Measurements from ENCODE around the gene ID1.

Gene ID1, protein sequence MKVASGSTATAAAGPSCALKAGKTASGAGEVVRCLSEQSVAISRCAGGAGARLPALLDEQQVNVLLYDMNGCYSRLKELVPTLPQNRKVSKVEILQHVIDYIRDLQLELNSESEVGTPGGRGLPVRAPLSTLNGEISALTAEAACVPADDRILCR

DNA sequence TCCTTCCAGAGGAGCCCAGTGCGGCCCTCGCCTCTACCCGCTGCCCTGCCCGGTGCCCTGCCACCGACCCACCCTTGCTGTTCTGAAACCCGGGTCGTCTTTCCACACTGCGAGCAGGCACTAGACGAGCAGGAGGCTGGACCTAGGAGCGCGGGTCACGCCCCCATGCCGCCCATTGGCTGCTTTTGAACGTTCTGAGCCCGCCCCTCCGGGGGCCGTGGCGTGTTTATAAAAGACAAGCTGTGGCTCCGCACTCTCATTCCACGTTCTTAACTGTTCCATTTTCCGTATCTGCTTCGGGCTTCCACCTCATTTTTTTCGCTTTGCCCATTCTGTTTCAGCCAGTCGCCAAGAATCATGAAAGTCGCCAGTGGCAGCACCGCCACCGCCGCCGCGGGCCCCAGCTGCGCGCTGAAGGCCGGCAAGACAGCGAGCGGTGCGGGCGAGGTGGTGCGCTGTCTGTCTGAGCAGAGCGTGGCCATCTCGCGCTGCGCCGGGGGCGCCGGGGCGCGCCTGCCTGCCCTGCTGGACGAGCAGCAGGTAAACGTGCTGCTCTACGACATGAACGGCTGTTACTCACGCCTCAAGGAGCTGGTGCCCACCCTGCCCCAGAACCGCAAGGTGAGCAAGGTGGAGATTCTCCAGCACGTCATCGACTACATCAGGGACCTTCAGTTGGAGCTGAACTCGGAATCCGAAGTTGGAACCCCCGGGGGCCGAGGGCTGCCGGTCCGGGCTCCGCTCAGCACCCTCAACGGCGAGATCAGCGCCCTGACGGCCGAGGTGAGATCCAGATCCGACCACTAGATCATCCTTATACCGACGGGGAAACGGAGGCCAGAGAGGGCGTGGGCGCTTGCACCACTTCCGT lies at the start of gene ID1:
TSS of gene ID1 (plus strand) at position 259 of the 871 bp plus-strand sequence. CDS start at position 358, 99 bp downstream.
- peak; percentile 79 to 83 for DNase-seq (ENCODE audit: low read depth in 2 of 2)

DNA sequence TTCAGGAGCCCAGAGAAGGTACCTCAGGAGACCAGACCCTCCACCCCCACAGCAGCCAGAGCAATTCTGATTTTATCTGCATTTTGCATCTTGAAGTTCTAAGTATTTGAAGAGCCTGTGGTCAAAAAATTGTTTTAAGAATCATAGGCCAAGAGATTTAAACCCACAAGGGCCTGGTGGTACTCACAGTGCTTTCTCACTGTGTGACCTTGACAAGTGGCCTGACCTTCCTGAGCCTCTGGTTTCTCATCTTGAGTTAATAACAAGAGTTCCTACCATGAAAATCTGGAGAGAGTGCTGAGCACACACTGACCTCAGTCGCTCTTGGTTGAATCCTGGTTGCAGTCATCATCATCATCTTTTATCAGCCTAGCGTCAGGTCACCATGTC lies 45.4 kb upstream of the ID1 start:
- DNase-seq (ENCODE audit: low read depth in 2 of 2) = no peak

DNA sequence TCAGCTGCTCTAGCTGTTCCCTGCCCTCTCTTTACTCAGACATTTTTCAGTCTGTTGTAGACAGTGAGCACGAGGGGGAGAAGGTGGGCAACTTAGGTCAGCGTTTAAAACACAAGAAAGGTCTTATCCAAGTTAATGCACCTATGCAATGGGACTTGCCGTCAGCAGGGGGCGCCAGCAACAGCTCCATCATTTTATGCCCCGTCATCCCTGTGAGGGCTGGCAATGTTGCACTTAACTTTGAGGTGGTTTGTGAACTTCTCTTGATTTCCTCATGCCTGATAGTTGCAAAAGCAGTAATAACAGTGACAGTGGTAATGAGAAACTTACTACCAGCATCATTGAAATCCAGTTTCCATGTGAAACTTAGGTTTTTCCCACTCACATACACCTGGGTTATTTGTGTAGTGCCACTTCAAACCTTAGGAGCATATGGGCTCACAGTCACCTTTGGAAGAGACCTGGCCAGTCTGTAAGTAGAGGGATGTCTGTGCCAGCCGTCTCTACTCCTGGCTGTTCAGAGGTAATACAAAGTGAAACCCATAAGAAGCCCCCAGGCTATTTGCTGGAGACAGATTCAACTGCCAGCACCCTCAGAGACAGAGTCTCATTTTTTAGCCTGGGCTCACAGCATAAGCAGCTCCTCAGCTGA lies 44.9 kb upstream of the ID1 start:
- peak; percentile 50 to 55 for DNase-seq (ENCODE audit: low read depth in 2 of 2)

DNA sequence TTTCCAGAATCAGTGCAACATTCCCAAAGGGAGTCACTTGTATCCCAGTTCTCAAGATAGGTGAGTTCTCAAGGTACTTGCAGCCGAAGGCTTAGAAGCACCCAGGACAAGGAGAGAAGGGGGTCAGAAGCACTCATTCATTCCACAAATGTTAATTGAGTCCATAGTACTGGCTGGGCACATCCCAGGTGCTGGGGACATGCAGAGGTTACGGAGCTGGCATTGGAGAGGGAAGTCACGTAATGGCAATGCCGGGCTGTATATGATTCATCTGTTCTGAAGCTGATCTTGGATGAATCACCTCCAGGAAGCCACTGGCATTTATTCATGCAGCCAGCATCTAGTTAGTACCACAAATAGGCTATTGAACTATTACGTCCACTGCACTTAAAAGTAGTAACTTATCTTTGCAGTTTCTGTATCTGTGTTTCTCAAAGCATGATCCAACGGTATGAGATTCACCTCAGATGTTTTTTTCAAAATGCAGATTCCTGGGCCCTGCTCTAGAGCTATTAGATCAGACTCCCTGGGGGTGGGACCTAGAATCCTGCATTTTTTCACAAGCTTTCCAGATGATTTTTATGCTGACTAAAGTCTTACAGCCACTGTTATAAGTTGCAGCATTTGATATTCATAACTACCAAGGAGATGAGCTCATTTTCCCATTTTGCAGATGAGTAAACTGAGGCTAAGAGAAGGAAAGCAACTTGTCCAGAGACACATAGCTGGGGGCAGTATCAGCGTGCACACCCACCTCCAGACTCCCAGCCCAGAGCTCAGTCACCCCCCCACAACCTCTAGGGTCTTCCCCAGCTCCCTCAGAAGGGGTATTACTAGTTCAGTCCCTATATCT lies 44.1 kb upstream of the ID1 start:
- no peak for DNase-seq (ENCODE audit: low read depth in 2 of 2)

DNA sequence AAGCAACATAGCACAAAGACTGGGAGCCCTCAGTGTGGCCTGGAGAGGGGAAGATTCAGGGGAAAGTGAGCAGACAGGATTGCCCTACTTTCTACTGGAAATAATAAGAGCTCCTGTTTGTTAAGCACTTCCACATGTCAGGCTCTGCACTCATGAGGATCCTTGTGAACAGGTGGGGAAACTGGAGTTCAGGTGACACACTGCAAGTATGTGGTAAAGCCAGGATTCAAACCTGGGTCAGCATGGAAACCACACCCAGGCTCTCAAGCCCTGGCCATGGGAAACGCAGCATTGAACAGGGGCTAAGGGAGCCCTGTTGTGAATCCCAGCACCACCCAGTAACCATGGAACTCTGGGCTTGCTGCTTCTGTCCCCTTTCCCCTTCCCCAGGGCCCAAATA lies 42.8 kb upstream of the ID1 start:
- no peak for DNase-seq (ENCODE audit: low read depth in 2 of 2)

DNA sequence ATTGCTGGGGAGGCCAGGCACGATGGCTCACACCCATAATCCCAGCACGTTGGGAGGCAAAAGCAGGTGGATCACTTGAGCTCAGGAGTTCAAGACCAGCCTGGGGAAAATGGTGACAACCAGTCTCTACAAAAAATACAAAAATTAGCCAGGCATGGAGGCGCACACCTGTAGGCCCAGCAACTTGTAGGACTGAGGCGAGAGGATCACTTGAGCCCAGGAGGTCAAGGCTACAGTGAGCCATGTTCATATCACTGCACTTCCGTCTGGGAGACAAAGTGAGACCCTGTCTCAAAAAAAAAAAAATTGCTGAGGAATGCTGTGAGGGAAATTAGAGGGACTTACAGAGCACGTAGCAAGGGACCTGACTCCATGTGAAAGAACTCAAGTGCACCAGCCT lies 40.8 kb upstream of the ID1 start:
- no peak for DNase-seq (ENCODE audit: low read depth in 2 of 2)

DNA sequence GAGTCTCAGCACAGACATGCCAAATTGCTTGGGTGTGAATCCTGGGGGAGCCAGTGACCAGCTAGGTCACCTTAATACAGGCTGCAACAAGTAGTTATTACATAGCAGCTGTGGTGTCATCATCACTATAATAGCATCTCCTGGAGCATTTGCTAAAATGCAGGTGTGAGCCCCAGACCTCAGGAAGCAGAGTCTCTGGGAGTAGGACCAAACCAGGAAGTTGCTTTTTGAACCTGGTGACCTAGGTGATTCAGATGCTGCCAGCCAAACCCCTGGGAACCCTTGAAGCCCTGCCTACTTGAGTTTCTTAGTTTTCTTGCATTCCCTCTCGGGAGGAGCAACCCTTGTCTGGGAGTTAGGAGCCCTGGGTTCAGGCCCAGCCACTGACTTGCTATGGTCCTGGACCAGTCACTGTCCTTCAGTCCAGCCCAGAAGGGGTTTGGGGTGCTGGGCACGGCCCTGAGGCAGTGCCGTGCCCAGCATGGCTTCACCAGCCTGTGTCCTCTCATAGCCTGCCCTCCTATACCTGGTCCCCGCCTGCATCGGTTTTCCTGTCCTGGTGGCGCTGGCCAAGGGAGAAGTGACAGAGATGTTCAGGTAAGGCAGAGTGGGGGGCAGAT lies 39.3 kb upstream of the ID1 start:
- no peak for DNase-seq (ENCODE audit: low read depth in 2 of 2)

DNA sequence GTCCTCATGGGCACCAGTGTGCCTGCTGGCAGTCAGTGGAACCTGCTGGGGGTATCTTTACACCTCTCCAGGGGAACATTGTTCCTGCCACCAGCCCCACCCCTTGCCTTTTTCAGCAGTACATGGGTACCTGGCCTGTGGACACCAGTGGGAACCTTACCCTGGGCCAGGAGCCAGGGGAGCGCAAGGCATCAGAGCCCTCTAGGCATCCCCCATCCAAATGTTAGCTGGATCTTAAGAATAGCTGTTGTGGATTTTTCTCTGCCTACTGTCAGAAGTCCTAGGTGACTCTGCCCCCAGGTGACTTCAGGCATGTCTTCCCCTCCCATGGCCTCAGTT lies 38.8 kb upstream of the ID1 start:
- no peak for DNase-seq (ENCODE audit: low read depth in 2 of 2)

DNA sequence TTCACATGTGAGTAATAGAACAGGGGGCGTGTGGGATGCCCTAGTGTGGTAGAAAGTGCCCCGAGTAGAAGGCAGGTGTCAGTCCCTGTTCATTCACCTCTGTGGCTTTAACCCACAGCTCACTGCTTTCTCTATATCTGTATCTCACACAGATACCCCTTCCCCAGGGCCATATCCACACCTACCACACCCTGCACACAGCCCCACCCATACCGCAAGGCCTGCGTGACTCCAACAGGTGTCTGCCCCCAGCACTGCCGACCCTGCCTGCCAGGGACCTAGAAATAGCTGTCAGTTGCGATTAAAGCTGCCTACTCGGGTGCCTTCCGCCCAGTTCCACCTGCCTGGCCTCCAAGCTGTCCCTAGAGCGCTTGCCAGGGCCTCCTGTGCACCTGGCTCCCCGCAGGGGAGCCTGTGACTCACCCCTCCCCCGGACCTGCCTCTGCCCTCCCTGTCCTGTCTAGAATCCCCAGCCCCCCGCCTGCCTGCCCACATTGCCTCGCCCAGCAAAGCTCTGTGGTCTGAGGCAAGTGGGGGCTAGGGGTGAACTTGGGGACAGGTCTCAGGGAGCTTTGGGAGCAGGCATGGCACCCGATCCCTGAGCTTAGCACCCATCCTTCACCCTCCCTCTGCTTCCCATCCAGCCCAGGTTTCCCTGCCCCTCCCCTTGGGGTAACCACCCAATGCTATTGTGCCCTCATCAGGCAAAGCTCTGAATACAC lies 38.3 kb upstream of the ID1 start:
- DNase-seq (ENCODE audit: low read depth in 2 of 2) = no peak

DNA sequence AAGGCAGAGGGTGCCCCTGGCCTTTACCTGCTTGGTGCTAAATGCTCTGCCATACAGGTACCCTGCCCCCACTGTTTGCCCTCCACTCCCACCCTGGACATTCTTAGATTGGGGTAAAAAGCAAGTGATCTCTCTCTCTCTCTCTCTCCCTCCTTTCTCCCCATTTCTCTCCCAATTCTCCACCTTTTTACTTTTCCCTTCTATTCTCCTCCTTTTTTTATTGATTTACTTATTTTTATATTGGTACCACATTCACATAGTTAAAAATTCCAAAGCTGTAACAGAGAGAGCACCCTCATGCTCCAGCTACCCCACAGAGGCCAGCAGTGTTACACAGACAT lies 37.7 kb upstream of the ID1 start:
- no peak for DNase-seq (ENCODE audit: low read depth in 2 of 2)

DNA sequence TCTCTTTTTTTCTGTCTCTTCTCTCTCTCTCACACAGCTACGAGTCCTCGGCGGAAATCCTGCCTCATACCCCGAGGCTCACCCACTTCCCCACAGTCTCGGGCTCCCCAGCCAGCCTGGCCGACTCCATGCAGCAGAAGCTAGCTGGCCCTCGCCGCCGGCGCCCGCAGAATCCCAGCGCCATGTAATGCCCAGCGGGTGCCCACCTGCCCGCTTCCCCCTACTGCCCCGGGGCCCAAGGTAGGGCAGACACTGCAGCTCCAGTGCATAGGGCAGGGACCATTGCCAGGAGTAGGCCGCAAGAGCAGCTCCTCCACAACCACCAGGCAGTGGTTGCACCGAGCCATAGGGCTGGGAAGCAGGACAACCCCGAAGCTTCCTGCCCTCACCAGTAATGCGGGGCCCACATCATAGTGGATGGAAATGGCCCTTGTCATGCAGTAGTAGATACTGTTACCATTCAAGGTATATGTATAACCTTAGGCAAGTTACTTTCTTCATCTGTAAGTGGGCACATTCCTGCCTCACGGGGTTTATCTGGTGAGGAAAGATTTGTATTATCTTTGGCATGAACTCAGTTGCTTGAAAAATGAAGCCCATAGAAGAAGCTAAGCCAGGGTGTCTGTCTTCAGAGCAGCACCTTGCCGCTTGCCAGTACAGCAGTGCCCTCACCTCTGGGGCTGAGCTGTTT lies 36.9 kb upstream of the ID1 start:
- no peak for DNase-seq (ENCODE audit: low read depth in 2 of 2)

DNA sequence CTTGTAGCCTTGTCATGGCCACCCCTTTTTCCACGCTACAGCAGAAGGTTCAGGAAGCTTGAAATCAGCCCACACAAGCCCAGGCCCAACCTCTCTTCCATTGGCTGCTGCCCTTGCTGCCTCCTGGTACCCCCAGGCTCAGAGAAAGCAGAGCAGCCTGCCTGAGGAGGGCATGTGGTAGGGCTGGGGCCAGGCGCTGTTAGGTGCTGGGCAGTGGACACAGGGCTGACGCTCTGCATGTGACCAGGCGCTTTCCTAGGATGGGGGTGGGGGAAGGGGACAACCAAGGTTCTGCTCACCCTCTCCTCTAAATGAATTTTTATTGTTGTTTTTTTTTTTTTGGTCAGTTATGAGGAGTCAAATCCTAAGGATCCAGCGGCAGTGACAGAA lies 36.3 kb upstream of the ID1 start:
- no peak for DNase-seq (ENCODE audit: low read depth in 2 of 2)

DNA sequence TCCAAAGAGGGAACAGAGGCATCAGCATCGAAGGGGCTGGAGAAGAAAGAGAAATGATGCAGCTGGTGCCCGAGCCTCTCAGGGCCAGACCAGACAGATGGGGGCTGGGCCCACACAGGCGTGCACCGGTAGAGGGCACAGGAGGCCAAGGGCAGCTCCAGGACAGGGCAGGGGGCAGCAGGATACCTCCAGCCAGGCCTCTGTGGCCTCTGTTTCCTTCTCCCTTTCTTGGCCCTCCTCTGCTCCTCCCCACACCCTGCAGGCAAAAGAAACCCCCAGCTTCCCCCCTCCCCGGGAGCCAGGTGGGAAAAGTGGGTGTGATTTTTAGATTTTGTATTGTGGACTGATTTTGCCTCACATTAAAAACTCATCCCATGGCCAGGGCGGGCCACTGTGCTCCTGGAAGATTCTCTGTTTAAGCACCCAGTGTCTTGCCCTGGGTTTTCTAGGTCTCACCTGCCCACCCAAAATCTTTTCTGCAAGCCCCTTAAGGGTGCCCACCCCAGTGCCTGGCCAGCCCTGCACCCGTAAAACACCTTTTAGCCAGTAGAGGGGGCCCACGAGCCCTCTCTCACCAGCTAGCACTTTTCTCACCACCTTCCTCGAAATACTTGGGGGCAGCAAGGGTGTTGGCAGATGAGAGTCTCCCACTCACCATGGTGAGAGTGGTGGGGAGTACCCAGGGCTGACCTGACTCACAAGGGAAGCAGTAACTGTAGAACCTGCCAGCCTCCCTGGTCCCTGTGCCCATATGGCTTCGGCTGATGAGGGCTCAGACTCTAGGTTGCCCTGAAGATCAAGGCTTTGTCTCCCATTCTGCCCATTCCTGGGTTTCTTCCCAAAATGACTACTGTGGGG lies 35.7 kb upstream of the ID1 start:
- peak; percentile 12 to 39 for DNase-seq (ENCODE audit: low read depth in 2 of 2)

DNA sequence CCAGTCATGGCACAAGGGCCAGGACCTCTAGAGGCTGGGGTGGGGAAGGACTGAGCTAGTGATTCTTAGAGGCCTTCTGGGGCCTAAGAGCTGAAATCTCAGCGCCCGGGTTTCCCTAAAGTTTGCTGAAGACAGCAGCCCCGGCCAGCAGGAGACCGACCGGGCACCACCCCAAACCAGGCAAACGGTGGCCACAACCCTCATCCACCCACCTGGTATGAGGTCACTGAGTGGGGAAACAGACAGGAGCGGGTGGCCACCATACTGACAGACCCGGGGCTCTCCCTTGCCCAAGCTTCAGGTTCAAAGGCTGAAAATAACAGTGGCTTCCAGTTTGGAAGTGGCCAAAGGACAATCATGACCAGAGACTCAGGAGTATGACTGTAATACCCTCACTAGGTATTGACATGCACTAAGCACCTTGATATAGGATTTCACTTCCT lies 35.0 kb upstream of the ID1 start:
- no peak for DNase-seq (ENCODE audit: low read depth in 2 of 2)

DNA sequence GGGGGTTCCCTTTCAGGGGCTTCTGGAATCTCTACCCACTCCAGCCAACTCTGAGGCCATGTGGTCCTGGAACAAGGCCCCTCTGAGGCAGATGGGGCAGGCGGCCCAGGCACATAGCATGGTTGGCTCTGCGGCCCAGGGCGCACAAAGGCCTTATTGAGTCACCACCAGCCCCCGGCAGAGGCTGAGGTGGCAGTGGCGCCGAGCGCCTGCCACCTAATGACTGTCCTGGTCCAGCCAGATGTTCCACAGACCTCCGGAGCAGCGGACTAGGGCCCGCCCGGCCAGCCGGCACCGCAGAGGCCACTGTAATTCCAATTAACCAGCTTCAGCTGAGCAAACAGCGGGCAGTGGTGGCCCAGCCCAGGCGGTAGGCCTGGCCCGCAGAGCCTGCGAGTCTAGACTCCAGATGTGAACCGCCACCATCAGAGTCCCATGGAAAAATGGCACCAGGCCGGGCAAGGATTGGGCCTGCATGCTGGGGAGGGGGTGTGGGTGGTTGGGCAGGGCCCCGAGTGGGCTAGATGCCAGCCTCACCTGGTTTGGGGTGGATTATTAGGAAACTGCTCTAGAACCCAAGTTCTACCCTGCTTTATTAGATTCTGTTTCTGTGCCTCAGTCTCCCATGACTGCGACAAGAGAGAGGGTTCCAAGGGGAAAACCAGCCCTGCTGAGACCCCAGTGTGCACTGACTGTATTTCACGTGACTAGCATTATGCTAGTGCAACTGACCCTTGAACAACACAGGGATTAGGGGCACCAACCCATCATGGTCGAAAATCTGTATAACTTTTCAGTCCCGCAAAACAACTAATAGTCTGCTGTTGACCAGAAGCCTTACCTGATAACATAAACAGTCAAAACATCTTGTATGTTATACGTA lies 34.1 kb upstream of the ID1 start:
- no peak for DNase-seq (ENCODE audit: low read depth in 2 of 2)

DNA sequence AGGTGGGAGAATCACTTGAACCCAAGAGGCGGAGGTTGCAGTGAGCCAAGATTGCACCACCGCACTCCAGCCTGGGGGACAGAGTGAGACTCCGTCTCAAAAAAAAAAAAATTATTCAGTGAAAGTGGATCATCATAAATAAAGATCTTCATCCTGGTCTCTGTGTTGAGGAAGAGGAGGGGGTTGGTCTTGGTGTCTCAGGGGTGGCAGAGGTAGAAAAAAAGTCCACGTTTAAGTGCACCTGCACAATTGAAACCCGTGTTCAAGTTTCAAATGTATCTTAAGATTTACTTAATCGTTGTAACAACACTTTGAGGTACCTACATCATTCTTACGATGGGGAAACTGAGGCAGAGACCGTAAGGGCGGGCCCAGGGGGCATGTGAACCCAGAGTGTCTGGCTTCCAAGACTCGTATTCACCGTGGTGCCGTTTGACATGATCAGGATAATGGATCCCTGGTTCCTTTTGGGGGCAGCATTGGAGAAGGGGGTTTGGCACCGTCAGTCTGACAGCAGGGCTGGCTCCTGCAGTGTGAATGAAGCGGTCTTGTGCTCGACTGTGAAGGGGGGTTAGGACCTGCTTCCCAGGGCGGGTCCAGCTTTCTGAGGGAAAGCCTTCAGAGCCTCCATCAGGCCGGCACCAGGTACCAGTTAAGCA lies 32.9 kb upstream of the ID1 start:
- no peak for DNase-seq (ENCODE audit: low read depth in 2 of 2)

DNA sequence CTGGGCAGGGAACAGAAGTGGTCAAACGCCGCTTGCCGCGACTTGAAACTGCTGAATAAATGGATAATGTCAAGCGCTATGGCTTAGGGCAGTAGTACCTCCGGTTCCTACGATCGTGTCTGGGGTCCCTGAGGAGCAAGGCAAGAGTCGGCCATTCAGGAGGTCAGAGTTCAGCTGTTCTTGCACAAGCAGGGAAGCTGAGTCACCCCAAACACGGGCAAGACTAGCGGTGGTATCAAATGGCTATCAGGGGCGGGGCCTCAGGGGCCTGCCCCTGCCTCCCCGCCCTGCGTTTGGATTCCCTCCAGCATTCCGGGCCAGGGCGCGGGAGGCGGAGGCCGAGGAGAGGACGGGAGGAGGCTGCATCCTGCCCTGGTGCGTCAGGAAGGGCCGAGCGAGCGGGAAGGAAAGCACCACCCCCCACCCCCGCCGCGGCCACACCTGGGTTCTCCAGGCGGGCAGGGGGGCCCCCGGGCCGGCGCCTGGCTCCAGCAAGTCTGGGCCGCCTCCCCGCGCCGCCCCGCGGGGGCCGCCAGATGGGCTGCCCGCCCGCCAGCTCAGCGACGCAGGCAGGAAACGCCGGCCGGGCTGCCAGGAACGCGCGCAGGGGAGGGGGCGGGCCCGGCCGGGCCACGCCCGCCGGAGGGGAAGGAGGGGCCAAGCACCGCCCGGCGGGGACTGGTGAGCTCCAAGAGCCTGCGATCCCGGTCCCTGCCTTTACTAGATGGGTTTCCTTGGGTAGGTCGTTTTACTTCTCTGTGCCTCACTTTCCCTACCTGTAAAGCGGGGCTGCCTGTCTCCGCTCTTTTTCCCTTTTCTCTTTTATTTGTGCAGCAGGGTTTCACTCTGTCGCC lies 32.2 kb upstream of the ID1 start:
- DNase-seq (ENCODE audit: low read depth in 2 of 2) = peak; percentile 74 to 77
